ENCODE results near the gene NHEJ1.

DNA sequence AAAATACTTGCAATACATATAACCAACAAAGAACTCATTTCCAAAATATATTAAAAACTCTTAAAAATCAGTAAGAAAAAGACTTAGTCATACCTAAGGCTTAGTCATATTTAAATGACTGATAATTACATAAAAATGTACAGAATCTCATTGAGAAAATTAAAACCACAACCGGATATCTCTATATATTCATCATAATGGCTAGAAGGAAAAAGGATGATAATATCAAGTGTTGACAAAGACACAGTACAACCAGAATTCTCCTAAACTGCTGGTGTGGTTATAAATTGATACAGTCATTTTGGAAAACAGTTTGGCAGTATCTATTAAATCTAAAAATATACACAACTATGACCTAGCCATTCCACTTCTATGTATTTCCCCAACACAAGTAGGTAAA is 72.8 kb downstream of the NHEJ1 start:
- TF ChIP-seq, protein P1, sequence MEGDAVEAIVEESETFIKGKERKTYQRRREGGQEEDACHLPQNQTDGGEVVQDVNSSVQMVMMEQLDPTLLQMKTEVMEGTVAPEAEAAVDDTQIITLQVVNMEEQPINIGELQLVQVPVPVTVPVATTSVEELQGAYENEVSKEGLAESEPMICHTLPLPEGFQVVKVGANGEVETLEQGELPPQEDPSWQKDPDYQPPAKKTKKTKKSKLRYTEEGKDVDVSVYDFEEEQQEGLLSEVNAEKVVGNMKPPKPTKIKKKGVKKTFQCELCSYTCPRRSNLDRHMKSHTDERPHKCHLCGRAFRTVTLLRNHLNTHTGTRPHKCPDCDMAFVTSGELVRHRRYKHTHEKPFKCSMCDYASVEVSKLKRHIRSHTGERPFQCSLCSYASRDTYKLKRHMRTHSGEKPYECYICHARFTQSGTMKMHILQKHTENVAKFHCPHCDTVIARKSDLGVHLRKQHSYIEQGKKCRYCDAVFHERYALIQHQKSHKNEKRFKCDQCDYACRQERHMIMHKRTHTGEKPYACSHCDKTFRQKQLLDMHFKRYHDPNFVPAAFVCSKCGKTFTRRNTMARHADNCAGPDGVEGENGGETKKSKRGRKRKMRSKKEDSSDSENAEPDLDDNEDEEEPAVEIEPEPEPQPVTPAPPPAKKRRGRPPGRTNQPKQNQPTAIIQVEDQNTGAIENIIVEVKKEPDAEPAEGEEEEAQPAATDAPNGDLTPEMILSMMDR (IDR thresholded peaks at IDR 0.05; ENCODE audit: low read depth, low read length, poor library complexity, severe bottlenecking): no peak
- no peak for TF ChIP-seq EZH2phosphoT487 (IDR thresholded peaks at IDR 0.05; ENCODE audit: borderline replicate concordance, low read length)

Measured in DOHH2 (cell line).